ENCODE results near the gene QPRT.

GRCh38 chr16:29730649-29731048 is 51.7 kb downstream of the QPRT start:
- no peak for TF ChIP-seq CTCF (IDR thresholded peaks at IDR 0.05; ENCODE audit: insufficient read depth, low read depth, low read length)
- no peak for TF ChIP-seq EZH2 (IDR thresholded peaks at IDR 0.05; ENCODE audit: insufficient read depth, low read length)
